Omental fat pad (tissue), 4 donors: ENCODE data around the gene VWA8. TPM values are rescaled to one million over a fixed set of nuclear protein-coding genes. Genes with fewer than 3 reads are reported as not detected.
A peak's percentile ranks its signal among the peaks of the same experiment; 100 is the strongest.

ENCODE experiments used
- ATAC-seq: fragments of 150-250 bp; one replicate; pipeline ENCODE4 v1.9.1; 2016; ENCODE audit warnings: mild to moderate bottlenecking, moderate library complexity; ENCODE audit not compliant: low FRiP score
- DNase-seq: peaks from one replicate; pipeline ENCODE4 v3.0.0-alpha.2; 2019; ENCODE audit warnings: low spot score
- CTCF ChIP-seq, 3 donors: fragments of 450-650 bp; IDR thresholded peaks; one replicate each; pipeline ENCODE4 v1.5.1; 2016 to 2017; ENCODE audit warnings: antibody characterized with exemption in 3 of 3, mild to moderate bottlenecking in 3 of 3, moderate library complexity in 2 of 3
- total RNA-seq, 4 donors: library from RNA; depleted of rRNA; stranded (reverse); fragments of >200 nt; gene quantifications; one replicate each; pipeline ENCODE4 v1.1.0, GENCODE V29; 2016

Gene VWA8
- total RNA-seq, 4 donors from 2014 or later: 12.4 to 24.7 (median 18.3) TPM

GRCh38 chr13:41701676-41702075 lies 259.2 kb downstream of the VWA8 start:
- DNase-seq: no peak
- no peak for TF ChIP-seq CTCF (IDR thresholded peaks at IDR 0.05)
- ATAC-seq: no peak

- no peak for ATAC-seq
- no peak for TF ChIP-seq CTCF (IDR thresholded peaks at IDR 0.05)
- DNase-seq: no peak
Measured at GRCh38 chr13:41700790-41701310, 260.1 kb downstream of the VWA8 start.

- TF ChIP-seq CTCF (IDR thresholded peaks at IDR 0.05): no peak
- ATAC-seq: no peak
- DNase-seq: no peak
Measured at GRCh38 chr13:41699759-41700158, 261.1 kb downstream of the VWA8 start.

- TF ChIP-seq CTCF (IDR thresholded peaks at IDR 0.05): no peak
- DNase-seq (no peak), ATAC-seq (no peak)
Measured at GRCh38 chr13:41697578-41697977, 263.3 kb downstream of the VWA8 start.

- ATAC-seq: no peak
- no peak for DNase-seq
- no peak for TF ChIP-seq CTCF (IDR thresholded peaks at IDR 0.05)
Measured at GRCh38 chr13:41696163-41697003, 264.5 kb downstream of the VWA8 start.

GRCh38 chr13:41694545-41695301 lies 266.2 kb downstream of the VWA8 start:
- TF ChIP-seq CTCF (IDR thresholded peaks at IDR 0.05): no peak
- peak; percentile 25 for DNase-seq
- peak; percentile 82 for ATAC-seq
